ENCODE measurements around the gene DNASE1L2. TPM values are rescaled to one million over a fixed set of nuclear protein-coding genes. Genes with fewer than 3 reads are reported as not detected.

The DNASE1L2 gene
- total RNA-seq, 1 donor from 2014 or later: 3.4 TPM

- peaks cover 2% of the 10 kb centered on the region for H3K9me3 Mint-ChIP-seq (ENCODE audit: unreplicated experiment)
- no peaks in the 10 kb centered on the region for H3K4me1 Mint-ChIP-seq (ENCODE audit: low read depth, unreplicated experiment)
- H3K4me3 Mint-ChIP-seq (ENCODE audit: unreplicated experiment): peak overlapping the region; percentile 87
- no peaks in the 10 kb centered on the region for H3K36me3 Mint-ChIP-seq (ENCODE audit: unreplicated experiment)
- no peaks in the 10 kb centered on the region for H3K27me3 Mint-ChIP-seq (ENCODE audit: unreplicated experiment)
- TF ChIP-seq, protein P1, sequence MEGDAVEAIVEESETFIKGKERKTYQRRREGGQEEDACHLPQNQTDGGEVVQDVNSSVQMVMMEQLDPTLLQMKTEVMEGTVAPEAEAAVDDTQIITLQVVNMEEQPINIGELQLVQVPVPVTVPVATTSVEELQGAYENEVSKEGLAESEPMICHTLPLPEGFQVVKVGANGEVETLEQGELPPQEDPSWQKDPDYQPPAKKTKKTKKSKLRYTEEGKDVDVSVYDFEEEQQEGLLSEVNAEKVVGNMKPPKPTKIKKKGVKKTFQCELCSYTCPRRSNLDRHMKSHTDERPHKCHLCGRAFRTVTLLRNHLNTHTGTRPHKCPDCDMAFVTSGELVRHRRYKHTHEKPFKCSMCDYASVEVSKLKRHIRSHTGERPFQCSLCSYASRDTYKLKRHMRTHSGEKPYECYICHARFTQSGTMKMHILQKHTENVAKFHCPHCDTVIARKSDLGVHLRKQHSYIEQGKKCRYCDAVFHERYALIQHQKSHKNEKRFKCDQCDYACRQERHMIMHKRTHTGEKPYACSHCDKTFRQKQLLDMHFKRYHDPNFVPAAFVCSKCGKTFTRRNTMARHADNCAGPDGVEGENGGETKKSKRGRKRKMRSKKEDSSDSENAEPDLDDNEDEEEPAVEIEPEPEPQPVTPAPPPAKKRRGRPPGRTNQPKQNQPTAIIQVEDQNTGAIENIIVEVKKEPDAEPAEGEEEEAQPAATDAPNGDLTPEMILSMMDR (IDR thresholded peaks at IDR 0.05; ENCODE audit: partially characterized antibody, unreplicated experiment): no peak
- peak; percentile 7 for DNase-seq
- no peak overlapping the region for H3K27ac Mint-ChIP-seq (ENCODE audit: unreplicated experiment)
Observed at GRCh38 chr16:2250652-2251295, 14.5 kb downstream of the DNASE1L2 start.

DNA sequence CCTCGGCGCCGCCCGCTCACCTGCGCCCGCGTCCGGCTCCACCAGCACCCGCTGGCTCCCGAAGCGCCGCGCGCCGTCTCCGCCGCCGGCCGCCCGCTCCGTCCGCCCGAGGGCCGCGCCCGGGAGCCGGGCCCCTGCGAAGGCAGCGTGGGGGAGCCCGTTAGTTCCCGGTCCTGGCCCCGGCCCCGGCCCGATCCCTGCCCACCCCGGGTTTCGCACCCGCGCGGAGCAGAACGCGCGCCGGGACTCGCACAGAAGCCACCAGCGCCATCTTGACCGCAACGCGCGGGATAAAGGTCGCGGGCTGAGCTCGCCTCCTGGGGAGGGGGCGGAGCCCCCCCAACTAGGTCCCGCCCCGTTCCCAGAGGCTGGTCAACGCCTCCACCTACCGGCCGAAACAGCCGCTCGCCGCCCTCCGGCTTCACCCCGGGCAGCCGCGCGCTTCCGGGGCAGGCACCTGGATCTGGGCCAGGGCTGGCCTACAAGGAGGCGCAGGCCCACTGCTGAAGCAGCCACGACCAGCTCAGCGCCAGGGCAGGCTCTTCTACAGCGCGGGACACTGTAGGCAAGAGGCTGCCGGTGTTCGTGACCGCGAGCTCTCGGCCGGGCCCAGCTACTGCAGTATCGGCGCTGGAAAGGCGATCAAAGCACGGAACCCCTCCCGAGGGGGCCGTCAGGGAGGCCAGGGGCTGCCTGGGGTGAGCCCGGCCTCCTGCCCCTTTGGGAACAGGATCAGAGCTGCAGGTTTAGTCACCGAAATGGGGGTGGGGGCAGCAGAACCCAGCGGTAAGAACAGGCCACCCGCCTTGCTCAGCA is 15.3 kb downstream of the DNASE1L2 start, which contains the start of gene ECI1:
Gene ECI1, minus strand, starts transcription at position 292 of the 816 bp plus-strand sequence. Its CDS starts 21 bp downstream, at position 271.
- H3K4me3 Mint-ChIP-seq (ENCODE audit: unreplicated experiment): peak within 1 kb of the TSS; percentile 87
- peak; percentile 94 for DNase-seq
- H3K27me3 Mint-ChIP-seq (ENCODE audit: unreplicated experiment): no peaks in the 10 kb centered on the region
- H3K4me1 Mint-ChIP-seq (ENCODE audit: low read depth, unreplicated experiment): no peaks in the 10 kb centered on the region
- peak within 1 kb of the TSS; percentile 17 for H3K27ac Mint-ChIP-seq (ENCODE audit: unreplicated experiment)
- TF ChIP-seq, protein P1 (IDR thresholded peaks at IDR 0.05; ENCODE audit: partially characterized antibody, unreplicated experiment): peak; percentile 66
- H3K36me3 Mint-ChIP-seq (ENCODE audit: unreplicated experiment): no peaks in the 10 kb centered on the region
- H3K9me3 Mint-ChIP-seq (ENCODE audit: unreplicated experiment): peaks cover 2% of the 10 kb centered on the region

- Mint-ChIP-seq H3K36me3 (ENCODE audit: unreplicated experiment) (no peaks in the 10 kb centered on the region), H3K4me1 (ENCODE audit: low read depth, unreplicated experiment) (no peaks in the 10 kb centered on the region), H3K27ac (ENCODE audit: unreplicated experiment) (peak overlapping the region; percentile 38), H3K9me3 (ENCODE audit: unreplicated experiment) (peaks cover 2% of the 10 kb centered on the region), H3K27me3 (ENCODE audit: unreplicated experiment) (peaks cover 4% of the 10 kb centered on the region), H3K4me3 (ENCODE audit: unreplicated experiment) (no peak overlapping the region)
- no peak for DNase-seq
- TF ChIP-seq, protein P1 (IDR thresholded peaks at IDR 0.05; ENCODE audit: partially characterized antibody, unreplicated experiment): no peak
Observed at GRCh38 chr16:2252806-2253148, 16.5 kb downstream of the DNASE1L2 start.

GRCh38 chr16:2253293-2253692 is 17.0 kb downstream of the DNASE1L2 start:
- no peak for DNase-seq
- no peaks in the 10 kb centered on the region for H3K4me1 Mint-ChIP-seq (ENCODE audit: low read depth, unreplicated experiment)
- H3K36me3 Mint-ChIP-seq (ENCODE audit: unreplicated experiment): no peaks in the 10 kb centered on the region
- no peak overlapping the region for H3K4me3 Mint-ChIP-seq (ENCODE audit: unreplicated experiment)
- H3K9me3 Mint-ChIP-seq (ENCODE audit: unreplicated experiment): peaks cover 2% of the 10 kb centered on the region
- H3K27me3 Mint-ChIP-seq (ENCODE audit: unreplicated experiment): peaks cover 4% of the 10 kb centered on the region
- H3K27ac Mint-ChIP-seq (ENCODE audit: unreplicated experiment): peak overlapping the region; percentile 38
- TF ChIP-seq, protein P1 (IDR thresholded peaks at IDR 0.05; ENCODE audit: partially characterized antibody, unreplicated experiment): no peak

Data from glutamatergic neuron (in vitro differentiated cells).